Retinal pigment epithelial cell (primary cell): Measurements from ENCODE around the gene ZNF436.
"Not testable (repeated sequence)": the region's sequence is repeated elsewhere in the genome, so short reads cannot be mapped to it uniquely, and the experiment has no call there.

Source experiments
- DNase-seq: peaks from one replicate; pipeline ENCODE4 v3.0.0-alpha.2; 2010; ENCODE audit warnings: low read depth
- H3K4me3 ChIP-seq: 2 replicates; pipeline ENCODE4 v1.5.1; 2011; ENCODE audit warnings: mild to moderate bottlenecking, low read length, control low read depth, moderate library complexity
- CTCF ChIP-seq: conservative IDR thresholded peaks from 2 replicates; pipeline ENCODE4 v1.5.1; 2011; ENCODE audit warnings: low read depth, low read length, control low read depth, inconsistent platforms

Gene ZNF436

GRCh38 chr1:23339632-23340031 is 30.0 kb downstream of the ZNF436 start:
- no peak for TF ChIP-seq CTCF
- no peak for DNase-seq
- no peak overlapping the region for H3K4me3 ChIP-seq

GRCh38 chr1:23337869-23338268 is 31.8 kb downstream of the ZNF436 start:
- TF ChIP-seq CTCF: no peak
- no peak overlapping the region for H3K4me3 ChIP-seq
- no peak for DNase-seq

GRCh38 chr1:23331713-23332112 is 37.9 kb downstream of the ZNF436 start:
- no peak for TF ChIP-seq CTCF
- DNase-seq: no peak

GRCh38 chr1:23330846-23331245 is 38.8 kb downstream of the ZNF436 start:
- DNase-seq: no peak
- H3K4me3 ChIP-seq: no peak overlapping the region
- no peak for TF ChIP-seq CTCF

More at GRCh38 chr1:23331713-23332112, 37.9 kb downstream of the ZNF436 start:
- no peak overlapping the region for H3K4me3 ChIP-seq

- TF ChIP-seq CTCF: no peak
- H3K4me3 ChIP-seq: no peak overlapping the region
- no peak for DNase-seq
These were observed 44.2 kb downstream of the ZNF436 start for GRCh38 chr1:23325393-23325792.

GRCh38 chr1:23322770-23323169 is 46.9 kb downstream of the ZNF436 start:
- TF ChIP-seq CTCF: no peak
- H3K4me3 ChIP-seq: no peak overlapping the region
- no peak for DNase-seq

- DNase-seq, H3K4me3 ChIP-seq: not testable (repeated sequence)
These were observed 59.4 kb downstream of the ZNF436 start for GRCh38 chr1:23310280-23310679.
